Coronary artery (tissue), 2 donors: ENCODE measurements around the gene SHROOM3.

ENCODE experiments used
- DNase-seq: peaks from one replicate; pipeline ENCODE4 v3.0.0-alpha.2; 2017; ENCODE audit warnings: low spot score
- H3K27ac ChIP-seq, 2 donors: fragments of 200-600 bp; sonication (generic); one replicate each; pipeline ENCODE4 v1.5.1; 2016 to 2019
- H3K4me3 ChIP-seq: fragments of 200-600 bp; sonication (generic); 2 replicates; pipeline ENCODE4 v1.5.1; 2016; ENCODE audit warnings: mild to moderate bottlenecking, moderate library complexity
- TF ChIP-seq, protein P1 (sequence below): fragments of 200-600 bp; sonication (generic); IDR thresholded peaks from one replicate; pipeline ENCODE4 v1.5.1; 2019; ENCODE audit warnings: antibody characterized with exemption

Gene SHROOM3

DNA sequence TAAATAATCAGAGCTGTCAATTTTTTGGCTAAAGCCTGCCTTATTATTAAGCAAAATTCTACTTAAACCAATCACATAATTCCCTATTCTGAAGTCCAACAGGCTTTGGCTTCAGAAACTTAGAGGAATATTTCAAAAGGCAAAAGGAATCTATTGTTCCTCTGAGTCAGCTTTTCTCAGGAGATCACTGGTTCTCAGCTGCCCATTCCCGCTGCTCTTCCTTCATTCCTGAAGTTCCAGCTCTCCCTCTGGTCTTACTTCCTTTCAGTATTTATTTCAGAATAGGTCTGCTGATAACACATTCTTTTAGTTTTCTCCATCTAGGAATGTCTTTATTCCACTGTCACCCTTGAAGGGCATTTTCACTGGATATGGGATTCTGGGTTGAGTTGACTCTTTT lies 329.2 kb downstream of the SHROOM3 start:
- TF ChIP-seq, protein P1, sequence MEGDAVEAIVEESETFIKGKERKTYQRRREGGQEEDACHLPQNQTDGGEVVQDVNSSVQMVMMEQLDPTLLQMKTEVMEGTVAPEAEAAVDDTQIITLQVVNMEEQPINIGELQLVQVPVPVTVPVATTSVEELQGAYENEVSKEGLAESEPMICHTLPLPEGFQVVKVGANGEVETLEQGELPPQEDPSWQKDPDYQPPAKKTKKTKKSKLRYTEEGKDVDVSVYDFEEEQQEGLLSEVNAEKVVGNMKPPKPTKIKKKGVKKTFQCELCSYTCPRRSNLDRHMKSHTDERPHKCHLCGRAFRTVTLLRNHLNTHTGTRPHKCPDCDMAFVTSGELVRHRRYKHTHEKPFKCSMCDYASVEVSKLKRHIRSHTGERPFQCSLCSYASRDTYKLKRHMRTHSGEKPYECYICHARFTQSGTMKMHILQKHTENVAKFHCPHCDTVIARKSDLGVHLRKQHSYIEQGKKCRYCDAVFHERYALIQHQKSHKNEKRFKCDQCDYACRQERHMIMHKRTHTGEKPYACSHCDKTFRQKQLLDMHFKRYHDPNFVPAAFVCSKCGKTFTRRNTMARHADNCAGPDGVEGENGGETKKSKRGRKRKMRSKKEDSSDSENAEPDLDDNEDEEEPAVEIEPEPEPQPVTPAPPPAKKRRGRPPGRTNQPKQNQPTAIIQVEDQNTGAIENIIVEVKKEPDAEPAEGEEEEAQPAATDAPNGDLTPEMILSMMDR: no peak
- no peak for DNase-seq
- H3K27ac ChIP-seq: no peak overlapping the region
- H3K4me3 ChIP-seq: no peak overlapping the region

DNA sequence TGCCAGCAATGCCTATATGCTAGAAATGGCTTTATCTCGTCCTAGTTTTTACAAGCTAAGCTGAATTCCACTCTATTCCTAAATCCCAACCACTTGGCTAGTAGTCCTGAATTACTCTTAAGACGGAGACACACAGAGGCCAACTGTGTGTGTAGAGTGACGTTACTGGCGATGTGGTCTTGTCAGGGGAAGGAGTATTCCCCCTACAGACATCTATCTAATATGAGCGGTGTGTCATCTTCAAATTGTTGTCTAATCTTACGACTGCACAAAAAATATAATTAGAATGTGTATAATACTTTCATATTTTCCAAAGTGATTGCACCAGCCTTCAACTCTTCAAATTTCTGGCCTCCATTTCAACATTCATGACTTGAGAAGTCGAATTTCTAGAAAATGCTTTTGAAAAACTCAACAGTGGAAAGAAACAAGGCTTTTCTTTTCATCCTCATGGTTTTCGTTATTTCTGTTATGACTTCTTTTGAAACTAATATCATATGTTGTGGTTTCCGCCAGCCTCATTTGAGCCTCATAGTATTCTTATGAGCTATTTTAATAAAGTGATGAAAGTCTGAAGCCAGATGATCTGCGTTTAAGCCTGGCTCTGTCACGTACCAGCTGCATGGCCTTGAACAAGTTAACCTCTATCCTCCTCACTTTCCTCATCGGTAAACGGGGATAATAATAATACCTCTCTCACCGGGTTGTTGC lies 330.6 kb downstream of the SHROOM3 start:
- DNase-seq: no peak
- TF ChIP-seq, protein P1: no peak
- H3K27ac ChIP-seq: no peak overlapping the region
- H3K4me3 ChIP-seq: no peak overlapping the region

DNA sequence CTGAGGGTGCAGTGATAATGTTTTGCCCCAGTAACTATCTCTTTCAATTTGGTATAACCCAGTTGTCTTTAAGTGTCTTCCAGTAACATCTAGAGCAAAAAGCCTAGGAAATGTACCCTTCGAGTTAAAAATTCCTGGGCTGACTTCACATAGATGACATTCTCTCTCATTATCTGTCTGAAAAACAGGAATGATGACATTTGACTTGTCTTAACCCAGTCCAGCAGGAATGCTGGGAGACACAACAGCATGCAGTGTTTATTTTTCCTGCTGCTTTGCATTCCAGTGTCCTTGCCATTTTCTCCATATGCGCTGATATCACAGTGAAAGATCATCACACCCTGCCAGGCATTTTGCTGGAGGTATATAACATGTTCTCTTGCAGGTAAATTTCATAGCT lies 333.0 kb downstream of the SHROOM3 start:
- DNase-seq: no peak
- Histone ChIP-seq H3K4me3 (no peak overlapping the region), H3K27ac (no peak overlapping the region)
- TF ChIP-seq, protein P1: no peak

DNA sequence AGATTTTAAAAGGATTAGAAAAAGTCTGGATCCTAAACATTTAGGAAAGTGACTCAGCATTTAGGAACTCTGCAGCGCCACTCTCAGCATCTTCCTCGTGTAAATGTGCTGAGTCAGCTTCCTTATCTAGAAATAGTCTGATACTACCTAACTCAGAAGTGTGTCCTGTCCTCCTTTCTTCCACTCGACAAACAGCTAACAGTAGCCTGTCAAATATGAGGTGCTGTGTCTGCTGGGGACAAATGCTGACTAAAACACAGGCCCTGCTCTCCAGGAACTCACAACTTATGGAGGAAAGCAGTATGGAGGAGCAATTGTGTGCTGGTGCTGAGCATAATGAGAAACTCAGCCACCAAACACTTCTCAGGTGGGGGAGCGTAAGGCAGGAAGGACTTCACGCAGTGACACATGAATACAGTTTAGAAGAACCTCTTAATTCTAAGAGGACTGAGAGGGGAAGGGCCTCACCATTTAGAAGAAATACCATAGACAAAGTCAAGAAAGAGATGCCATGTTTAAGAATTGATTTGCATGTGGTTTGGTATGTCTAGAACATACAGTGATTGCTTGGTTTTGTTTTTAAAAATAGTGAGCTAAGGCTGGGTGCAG lies 337.6 kb downstream of the SHROOM3 start:
- H3K27ac ChIP-seq: no peak overlapping the region
- no peak overlapping the region for H3K4me3 ChIP-seq
- DNase-seq: no peak
- TF ChIP-seq, protein P1: no peak

DNA sequence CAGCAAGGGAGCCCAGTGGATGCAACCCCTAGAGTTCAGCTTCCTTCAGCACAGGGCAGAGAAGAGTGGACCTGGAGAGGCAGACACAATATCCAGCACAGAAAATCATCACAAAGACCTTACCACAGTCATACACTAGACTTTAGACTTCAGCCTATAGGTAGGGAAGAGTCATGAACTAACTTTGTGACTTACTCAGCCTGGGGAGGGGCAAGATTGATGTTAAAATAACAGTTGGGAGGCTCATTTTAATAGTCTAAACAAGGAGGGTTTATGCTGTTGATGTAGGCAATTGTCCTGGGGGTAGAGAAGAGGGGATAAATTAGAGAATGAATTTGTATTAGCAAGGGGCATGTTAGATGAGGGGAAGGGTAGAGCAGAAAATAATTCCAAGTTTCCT lies 338.7 kb downstream of the SHROOM3 start:
- TF ChIP-seq, protein P1: no peak
- DNase-seq: no peak
- H3K27ac ChIP-seq: no peak overlapping the region
- no peak overlapping the region for H3K4me3 ChIP-seq

DNA sequence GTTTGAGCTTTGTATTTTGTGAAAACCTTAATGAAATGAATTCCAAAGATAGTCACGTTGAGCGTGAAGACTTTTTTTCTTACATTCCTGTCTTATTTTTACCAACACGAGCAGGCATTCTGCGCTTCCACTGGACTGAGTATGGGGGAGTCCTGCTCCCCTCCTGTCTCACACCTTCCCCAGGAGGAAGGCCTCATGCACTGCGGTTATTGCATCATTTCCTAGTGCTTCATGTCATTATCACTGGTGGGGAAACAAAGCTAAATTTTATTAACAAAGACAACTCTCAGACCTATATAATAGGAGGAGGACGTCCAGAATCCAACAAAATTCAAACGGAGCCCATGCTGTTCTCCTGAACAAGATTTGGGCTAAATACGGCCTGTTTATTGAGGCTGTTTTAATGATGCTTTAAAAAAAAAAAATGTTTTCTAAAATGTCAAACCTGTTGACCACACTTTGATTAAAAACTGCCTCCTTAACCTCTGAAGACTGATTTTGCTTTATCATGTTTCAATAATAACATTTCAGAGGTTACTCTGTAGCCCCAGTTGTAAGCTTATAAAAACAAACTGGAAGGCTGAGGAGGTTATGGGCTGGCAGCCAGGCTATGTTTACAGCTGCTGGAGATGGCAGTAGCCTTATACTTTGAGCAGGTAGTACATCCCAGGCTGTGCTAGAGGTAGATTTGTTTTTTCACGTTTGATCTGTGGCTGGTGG lies 344.9 kb downstream of the SHROOM3 start:
- H3K27ac ChIP-seq: no peak overlapping the region
- no peak for DNase-seq
- no peak overlapping the region for H3K4me3 ChIP-seq
- TF ChIP-seq, protein P1: no peak
